HG03439 (cell line): Measurements from ENCODE around the gene S100A11.

Experiments
- ATAC-seq: cut with Tn5 transposase; IDR thresholded peaks from one replicate; pipeline ENCODE4 v1.9.1; 2021; ENCODE audit warnings: mild to moderate bottlenecking, moderate library complexity; ENCODE audit not compliant: unreplicated experiment

S100A11 gene

DNA sequence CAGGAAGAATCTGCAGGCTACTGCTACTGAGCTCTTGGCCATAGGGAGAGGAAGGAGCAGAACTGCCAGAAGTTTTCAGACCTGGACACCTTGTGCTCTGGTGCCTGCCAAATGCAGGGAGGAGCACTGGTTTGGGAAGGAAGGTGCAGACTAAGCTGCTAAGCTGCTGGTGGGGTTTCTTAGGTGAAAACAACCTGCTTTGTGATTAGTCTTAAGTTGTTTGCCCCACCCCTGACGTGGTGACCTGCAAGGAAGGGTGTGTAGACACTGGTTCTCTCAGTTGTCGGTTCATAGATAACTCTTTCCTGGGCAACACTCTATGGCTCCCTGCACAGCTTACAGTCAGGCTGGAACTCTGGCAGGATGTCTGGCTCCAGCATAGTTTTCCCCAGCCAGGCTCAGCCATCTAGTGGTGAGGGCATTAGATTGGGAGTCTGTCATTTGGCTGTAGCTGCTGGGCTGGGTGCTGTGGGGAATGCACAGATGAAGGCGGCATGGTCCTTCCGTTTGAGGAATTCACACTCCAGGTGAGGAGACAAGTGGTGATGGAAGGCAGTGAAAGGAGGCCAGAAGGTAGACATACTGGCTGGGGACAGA lies 32.9 kb downstream of the S100A11 start:
- ATAC-seq, result no peak

DNA sequence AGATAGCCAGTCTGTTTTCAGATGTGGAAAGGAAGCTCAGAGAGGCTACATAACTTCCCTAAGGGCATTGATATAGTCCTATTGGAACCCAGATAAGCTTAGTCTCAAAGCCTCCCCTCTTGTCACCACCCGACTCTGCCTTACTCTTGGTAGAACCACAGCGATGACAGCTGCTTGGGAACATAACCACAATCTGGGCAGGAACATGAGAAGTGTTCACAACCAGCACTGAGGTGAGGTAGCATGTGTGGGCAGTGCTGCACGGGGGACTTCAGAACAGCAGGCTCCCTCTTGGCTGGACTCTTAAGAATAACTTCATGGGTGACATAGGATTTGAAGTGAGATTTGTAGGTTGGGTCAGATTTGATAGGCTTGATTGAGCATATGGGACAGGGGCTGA lies 33.8 kb downstream of the S100A11 start:
- no peak for ATAC-seq

DNA sequence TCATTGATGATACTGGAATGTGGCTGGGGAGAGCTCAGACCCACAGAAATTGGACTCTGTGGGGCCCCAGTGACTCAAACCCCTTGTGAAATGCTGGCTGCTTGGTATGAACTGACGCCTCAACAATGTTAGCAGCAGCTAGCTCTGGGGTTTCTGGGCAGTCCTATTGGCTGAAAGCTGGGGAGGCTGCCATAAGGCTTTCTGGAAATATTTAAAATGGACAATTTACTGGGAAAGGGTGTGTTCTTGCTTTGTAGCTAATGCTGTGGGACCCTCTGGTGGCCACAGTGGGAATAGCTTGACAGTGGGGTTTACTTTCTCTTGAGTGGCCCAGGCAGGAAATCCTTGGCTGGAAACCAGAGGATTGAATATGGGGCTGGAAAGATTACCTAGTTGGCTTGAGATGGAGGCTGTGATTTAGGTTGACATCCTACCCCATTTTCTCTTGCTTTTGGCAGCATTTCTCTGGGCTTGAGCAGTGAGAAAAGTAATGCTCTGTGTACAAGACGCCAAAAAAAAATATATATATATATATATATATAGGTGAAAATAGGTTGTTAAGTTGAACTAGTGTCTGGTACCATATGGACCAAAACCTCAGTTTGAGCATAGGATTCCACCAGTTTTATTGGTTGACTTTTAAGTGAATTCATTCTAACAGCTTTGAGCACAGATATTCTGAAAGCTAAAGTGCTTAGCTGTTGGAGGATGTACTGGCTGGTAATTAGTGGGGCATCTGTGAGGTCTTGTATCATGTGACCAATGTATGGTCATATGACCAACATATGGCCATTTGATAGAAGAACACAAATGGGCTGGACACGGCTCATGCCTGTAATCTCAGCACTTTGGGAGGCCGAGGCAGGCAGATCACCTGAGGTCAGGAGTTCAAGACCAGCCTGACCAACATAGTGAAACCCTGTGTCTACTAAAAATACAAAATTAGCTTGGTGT lies 34.9 kb downstream of the S100A11 start:
- ATAC-seq, result no peak

DNA sequence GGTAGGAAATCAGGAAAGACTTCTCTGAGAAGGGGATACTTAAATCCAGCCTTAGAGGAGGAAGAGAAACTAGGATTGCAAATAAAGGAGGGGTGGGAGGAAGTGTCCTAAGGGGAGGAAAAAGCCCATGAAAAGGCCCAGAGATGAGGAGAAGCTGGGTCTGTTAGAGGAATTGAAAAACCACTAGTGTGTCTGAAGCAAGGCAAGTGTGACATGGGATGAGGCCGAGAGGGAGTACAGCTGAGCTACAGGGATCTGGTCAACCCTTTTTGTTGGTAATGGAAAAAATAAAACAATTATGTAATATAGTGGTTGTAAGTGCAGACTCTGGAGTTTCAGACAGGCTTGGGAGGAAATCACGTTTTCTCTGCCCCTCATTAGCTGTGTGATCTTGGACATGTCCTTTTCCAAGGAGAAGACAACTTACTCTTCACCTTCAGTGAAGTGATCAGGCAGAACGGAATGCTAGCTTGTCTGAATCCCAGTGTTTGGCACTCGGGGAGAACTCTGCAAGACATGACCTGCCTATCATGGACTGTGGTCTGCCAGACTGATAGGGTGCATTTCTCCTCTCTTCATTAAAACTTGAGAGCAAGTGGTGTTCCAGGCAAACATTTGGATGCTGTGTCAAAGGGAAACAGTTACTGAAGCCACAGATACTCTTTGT lies 35.7 kb downstream of the S100A11 start:
- no peak for ATAC-seq

DNA sequence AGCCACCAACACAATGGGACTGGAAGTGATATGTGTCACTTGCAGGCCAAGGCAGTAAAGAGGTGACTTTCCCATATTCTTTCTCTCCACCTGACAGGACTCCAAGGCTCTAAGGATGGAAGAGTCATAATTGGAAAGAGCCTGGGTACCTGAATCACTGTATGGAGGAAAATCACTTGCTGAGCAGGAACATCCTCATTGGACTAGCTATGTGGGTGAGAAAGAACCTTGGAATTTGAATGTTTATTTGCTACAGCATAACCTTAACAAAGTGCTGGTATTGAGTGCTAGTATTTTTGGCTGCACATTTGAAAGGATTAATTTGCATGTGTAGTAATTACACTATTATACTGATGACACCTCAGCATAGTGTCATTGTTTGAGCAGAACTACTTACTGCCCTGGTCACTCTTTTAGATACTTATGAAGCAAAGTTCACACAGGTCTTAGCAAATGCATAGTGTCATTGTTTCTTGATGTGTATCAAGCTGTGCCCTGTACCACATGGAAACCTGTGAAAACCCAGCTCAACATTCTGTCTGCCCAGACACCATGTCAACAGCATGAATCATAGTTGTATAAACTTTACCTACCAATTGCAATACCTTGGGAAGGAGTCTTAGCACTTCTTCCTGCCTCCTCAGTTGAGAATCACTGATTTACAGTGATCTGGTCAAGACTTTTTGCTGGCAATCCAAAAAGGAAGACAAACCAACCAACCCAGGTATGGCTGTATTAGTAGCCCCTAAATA lies 38.0 kb downstream of the S100A11 start:
- no peak for ATAC-seq

DNA sequence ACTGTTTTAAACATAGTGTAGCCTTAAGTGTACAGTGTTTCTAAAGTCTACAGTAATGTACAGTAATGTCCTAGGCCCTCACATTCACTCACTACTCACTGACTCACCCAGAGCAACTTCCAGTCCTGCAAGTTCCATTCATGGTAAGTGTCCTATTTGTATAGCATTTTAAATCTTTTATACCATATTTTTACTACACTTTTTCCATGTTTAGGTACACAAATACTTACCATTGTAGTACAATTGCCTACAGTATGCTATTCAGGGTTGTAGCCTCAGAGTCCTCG lies 39.6 kb downstream of the S100A11 start:
- ATAC-seq, result no peak

DNA sequence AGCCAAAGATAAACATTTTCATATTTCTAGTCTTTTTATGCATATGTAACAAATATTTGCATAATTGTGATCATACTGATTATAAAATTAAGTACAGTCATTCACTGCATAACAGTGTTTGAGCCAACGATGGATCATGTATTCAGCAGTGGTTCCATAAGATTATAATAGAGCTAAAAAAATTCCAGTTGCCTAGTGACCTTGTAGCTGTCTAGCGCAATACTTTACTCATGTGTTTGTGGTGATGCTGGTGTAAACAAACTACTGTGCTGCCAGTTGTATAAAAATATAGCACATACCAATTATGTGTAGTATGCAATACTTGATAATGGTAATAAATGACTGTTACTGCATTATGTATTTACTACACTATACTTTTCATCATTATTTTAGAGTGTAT lies 41.0 kb downstream of the S100A11 start:
- no peak for ATAC-seq

DNA sequence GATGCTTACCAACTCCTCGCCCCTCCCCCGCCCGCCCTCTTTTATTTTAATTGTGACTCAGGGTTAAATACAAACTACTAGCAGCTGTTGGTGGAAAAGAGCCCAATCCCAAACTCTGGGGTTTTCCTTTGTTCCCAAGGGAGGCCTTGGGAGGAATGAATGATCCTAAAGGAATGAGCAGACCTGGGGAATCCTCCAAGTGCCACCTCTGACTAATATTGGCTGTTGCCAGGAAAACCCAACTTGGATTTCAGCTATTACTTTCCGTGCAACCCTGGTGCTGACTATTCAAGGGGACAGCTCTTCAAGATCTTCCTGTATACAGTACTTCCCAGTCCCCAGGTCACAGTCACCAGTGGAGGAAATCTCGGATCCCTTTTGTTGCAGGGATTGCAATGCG lies 41.8 kb downstream of the S100A11 start:
- no peak for ATAC-seq

DNA sequence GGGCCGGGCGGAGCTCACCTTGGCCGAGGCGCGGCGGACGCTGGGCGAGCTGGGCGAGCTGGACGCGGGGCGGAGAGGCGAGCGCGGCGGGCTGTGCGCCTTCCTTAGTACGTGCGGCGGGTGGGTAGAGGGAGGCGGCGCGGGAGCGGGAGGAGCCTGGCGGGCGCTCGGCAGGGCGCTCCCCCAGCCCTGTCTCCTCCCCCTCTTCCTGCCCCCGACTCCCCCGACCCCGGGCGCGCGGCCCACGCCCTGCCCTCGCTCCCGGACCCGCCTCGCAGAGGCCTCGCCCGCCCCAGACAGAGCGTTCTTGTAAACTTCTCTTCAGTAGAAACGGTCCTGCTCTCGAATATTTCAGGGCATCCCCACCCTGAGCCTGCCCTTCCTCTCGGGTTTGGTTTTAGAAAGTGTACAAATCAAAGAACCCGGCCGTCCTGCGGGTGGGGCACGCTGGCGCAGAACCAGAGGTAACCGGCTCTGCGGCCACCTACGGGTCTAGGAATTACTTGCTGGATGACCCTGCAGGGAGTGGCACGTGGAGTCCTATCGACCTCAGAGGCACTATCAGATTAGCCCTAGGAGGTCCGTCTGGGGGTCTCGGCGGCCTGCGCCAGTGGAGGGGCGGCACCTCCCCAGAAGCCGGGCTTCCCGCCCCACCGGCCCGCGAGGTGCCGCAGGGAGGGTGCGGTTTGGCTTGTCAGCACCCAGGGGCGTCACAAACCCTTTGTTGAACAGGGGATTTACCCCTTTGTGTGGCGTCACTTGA lies 42.9 kb downstream of the S100A11 start, which contains the start of gene S100A10:
TSS of gene S100A10 (minus strand) at position 126 of the 763 bp plus-strand sequence. CDS start 7,629 bp downstream, outside the sequence.
- no peak for ATAC-seq

DNA sequence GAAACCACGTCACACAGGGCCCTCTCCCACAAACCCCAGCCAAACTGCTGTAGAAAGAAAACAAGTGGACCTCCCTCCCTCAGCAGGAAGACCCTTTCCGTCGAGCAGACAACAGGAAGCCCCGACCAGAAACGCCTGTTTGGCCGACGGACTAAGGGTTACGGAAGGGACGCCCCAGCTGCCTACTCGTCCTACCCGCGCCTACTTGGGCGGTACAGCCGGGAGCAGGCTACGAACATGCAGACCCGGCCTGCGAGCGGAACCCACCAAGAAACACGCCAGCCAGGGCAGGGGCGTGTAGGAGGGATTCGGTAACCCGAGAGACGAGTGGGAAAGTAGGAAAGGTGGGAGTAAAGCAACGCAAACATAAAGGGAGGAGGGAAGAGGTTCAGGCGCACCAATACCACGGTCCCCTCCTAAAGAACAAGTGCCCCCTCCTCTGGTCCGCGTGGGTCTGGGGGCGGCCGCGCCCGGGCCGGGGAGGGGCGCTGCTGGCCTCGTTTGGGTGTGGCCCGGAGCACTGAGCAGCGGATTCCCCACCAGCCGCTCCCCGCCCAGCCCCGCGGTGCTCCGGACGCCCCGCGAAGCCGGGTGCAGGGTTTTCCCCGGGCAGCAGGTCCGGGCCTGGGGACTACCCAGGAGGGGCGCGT lies 43.6 kb downstream of the S100A11 start:
- no peak for ATAC-seq

DNA sequence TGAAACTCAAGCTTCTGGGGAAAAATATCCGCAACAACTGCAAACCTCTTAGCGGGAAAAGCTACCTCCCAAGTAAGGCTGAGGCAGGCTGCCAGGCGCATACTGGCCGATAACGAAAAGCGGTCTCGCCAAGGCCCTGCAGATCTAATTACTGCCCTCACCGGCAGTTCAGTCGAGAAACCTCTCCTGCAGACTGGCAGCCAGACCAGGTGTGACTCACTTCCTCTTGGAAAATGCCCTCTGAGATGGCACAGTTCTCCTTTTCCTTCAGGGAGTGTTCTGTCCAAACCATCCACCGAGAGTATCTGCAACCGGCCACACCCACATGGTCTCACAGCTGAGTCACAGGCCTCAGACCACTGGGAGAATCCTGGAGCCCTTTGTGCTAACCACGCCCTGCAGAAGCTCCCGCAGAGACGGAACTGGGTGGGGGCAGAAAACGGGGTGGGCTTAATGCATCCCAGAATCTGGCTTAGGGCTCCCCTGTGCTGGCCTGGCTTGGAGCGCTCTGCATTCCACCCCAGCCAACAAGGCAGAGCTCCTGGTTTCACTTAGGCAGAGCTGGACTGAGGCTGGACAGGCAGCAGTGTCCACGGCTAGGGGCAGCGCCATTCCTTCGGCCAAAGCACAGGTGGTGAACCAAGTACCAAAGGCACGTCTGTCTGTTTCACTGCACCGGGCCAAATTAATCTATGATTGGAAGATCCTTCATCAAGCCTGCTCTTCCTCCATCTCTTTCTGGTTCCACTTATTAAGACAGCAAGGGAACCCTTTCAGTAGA lies 44.3 kb downstream of the S100A11 start:
- no peak for ATAC-seq

DNA sequence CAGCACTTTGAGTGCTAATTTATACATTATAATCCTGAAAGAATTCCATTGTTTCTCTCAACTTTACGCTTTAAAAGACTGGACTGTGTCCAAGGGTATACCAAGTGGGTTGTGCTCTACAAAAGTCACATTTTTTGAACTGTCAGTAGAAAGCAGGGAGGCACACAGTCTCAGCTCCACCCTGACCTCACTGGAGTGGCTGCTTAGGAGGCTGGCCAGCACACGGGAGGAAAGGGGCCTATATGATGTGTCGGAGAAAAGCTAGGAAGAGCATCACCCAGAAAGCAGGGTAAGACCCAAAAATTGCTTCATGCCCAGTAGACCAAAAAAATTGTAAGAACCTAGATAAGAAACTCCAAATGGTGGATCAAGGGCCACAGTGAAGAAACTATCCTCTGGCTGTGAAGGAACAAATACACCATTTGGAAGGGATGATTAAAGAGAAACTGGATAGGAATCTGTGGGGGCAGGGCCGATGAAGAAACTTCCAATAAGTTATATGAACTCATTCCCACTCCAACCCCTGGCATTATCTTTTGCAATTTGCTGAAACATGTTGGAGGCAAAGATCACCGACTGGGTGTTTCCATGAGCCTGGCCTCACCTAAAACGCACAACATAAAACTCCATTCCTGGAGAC lies 45.0 kb downstream of the S100A11 start:
- ATAC-seq, result no peak

DNA sequence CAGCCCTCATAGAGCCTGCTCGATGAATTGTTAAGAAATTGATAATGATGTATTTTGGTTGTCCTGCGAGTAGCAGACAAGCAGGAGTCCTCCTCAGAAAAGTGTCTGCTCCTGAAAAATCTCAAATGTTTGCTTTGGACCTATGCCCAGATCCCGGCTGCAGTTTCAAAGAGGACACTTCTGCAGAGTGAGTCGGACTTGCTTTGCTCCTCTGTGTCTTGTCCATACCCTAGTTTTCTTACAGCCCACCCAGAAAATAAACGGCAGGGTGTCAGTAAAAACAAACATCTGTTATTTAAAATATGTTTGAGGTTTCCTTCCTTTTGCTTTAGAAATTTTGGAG lies 46.0 kb downstream of the S100A11 start:
- no peak for ATAC-seq

DNA sequence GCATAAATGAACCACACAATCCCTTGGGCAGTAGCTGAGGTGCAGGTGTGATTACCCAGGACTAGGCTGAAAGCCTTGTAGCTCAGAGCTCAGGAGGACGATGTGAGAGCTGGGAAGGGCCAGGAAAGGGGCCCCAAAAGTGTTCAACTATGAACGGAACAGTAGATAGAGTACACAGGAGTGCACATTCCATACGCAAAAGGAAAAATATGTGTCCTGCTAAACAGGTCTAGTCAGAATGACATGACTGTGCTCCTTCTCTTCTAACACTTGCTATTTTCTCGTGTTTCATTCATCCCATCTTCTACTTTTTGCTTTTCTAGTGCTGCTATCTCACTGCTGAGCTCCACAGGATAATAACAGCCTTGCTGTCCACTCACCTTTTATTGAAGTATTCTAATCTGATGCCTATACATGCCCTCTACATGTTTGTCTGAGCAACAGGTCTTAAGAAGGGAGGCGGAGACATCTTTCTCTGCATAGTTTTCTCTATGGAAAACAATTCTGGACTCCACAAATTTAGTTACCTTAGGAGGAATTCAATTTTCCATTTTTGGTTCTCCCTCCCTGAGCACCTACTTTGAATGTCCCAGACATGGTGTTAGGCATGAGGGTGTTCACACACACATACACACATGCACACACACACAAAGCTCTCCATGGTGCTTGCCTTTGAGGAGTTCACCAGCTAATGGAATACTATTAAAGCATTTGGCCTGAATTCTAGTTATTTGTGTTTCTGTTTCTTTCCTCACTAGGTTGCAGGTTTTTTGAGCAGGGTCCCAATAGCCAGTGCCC lies 46.5 kb downstream of the S100A11 start:
- no peak for ATAC-seq

DNA sequence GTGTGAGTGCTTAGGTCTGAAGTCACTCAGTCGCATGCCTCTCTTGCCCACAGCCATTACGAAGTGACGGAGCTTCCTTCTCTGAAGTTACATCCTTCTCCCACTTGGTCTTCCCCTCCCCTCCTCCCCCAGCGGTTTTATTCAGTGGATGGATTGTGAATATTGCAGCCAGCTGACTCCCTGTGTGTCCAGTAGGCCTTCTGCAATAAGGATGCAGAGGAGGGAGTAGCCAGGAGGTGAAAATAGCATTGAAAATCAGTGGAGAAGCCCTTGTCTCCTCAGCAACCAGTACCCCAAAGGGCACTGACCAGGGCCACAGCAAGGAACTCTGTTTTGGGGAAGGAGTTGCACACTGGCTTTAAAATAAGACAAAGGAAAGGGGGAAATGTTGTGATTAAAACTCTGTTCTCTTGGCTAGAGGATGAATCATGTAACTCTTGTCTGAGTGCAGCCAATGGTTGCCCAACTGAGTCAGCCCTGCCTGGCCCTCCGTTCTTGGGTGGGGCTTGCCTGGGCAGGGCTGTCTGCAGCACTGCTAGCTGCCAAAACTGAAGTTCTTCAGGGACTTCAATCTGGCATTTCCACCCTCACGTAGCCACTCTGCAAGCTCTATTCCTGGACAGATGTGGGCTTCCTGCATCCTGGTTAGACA lies 47.5 kb downstream of the S100A11 start:
- no peak for ATAC-seq

DNA sequence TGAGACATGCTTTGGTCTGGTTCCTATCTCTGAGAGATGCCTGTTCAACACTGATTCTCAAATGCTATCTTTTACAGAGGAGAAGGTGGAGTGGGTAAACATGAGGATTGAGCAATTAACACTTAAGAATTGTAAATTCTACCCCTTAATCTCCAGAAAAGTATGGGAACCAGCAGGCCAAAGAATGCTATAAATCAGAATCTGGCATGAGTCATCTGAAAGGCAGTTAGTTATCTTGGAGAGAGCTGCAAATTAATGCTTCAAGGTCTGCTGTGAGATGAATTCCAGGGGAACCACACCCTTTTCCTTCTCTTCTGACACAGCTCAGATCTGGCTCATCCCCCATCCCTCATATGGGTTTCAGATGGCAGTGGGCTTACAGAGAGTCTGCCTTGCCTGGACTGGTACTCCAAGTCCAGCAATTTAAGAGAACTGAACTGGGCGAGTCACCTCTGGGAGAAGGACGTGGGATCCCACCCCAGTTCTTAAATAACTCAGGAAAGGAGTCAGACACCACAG lies 48.3 kb downstream of the S100A11 start:
- ATAC-seq, result no peak

DNA sequence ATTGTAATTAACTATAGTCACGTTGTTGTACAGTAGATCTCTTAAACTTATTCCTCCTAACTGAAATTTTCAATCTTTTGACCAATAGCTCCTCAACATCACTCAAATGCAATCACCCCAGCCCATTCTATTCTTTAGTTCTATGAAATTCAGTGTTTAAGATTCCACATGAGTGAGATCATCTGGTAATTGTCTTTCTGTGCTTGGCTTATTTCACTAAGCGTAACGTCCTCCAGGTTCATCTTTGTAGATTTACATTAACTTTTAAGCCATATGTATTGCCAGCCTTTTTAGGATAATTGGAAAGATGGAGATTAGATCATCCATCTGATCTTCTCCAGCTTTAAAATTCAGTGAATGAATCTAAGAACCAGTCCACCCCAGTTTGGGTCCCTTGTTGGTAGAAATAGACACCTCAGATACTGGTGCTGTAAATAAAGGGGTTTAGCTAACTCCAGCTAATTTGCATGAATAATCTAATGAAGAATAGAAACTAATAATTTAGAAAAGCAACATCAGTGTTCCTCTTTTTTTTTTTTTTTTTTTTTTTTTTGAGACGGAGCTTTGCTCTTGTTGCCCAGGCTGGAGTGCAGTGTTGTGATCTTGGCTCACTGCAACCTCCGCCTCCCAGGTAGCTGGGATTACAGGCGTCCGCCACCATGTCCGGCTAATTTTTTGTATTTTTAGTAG lies 50.2 kb downstream of the S100A11 start:
- no peak for ATAC-seq
